Thyroid gland (tissue), 4 donors: ENCODE results near the gene PIF1.

Source experiments
- POLR2A ChIP-seq, 2 donors: fragments of 450-650 bp; IDR thresholded peaks; one replicate each; pipeline ENCODE4 v1.6.1; 2017; ENCODE audit warnings: antibody characterized with exemption in 2 of 2, mild to moderate bottlenecking in 2 of 2, moderate library complexity in 1 of 2
- TF ChIP-seq, protein P1 (sequence below), 6 experiments: fragments of 200-600 bp in 3 of 6; fragments of 450-650 bp in 3 of 6; sonication (generic) in 3 of 6; IDR thresholded peaks; one replicate each; pipeline ENCODE4 v1.5.1; 2016 to 2019; ENCODE audit warnings: antibody characterized with exemption in 6 of 6, mild to moderate bottlenecking in 2 of 6, inconsistent platforms in 1 of 6, moderate library complexity in 1 of 6

GRCh38 chr15:64845183-64845611, 19.8 kb upstream of the PIF1 start:
- TF ChIP-seq, protein P1, sequence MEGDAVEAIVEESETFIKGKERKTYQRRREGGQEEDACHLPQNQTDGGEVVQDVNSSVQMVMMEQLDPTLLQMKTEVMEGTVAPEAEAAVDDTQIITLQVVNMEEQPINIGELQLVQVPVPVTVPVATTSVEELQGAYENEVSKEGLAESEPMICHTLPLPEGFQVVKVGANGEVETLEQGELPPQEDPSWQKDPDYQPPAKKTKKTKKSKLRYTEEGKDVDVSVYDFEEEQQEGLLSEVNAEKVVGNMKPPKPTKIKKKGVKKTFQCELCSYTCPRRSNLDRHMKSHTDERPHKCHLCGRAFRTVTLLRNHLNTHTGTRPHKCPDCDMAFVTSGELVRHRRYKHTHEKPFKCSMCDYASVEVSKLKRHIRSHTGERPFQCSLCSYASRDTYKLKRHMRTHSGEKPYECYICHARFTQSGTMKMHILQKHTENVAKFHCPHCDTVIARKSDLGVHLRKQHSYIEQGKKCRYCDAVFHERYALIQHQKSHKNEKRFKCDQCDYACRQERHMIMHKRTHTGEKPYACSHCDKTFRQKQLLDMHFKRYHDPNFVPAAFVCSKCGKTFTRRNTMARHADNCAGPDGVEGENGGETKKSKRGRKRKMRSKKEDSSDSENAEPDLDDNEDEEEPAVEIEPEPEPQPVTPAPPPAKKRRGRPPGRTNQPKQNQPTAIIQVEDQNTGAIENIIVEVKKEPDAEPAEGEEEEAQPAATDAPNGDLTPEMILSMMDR (IDR thresholded peaks at IDR 0.05) = no peak
- TF ChIP-seq POLR2A (IDR thresholded peaks at IDR 0.05) = peak in 1 of 2 donors; percentile 60
